Activated CD8-positive, alpha-beta memory T cell treated with anti-CD3 and anti-CD28 coated beads, Interleukin-2, amount 50 U/mL, for 48 hours (primary cell): Measurements from ENCODE around the gene PLA2G7.
"Not testable (repeated sequence)": the region's sequence is repeated elsewhere in the genome, so short reads cannot be mapped to it uniquely, and the experiment has no call there.

ENCODE experiments used
- DNase-seq: peaks from one replicate; pipeline ENCODE4 v3.0.0-alpha.2; 2020

Gene PLA2G7

DNA sequence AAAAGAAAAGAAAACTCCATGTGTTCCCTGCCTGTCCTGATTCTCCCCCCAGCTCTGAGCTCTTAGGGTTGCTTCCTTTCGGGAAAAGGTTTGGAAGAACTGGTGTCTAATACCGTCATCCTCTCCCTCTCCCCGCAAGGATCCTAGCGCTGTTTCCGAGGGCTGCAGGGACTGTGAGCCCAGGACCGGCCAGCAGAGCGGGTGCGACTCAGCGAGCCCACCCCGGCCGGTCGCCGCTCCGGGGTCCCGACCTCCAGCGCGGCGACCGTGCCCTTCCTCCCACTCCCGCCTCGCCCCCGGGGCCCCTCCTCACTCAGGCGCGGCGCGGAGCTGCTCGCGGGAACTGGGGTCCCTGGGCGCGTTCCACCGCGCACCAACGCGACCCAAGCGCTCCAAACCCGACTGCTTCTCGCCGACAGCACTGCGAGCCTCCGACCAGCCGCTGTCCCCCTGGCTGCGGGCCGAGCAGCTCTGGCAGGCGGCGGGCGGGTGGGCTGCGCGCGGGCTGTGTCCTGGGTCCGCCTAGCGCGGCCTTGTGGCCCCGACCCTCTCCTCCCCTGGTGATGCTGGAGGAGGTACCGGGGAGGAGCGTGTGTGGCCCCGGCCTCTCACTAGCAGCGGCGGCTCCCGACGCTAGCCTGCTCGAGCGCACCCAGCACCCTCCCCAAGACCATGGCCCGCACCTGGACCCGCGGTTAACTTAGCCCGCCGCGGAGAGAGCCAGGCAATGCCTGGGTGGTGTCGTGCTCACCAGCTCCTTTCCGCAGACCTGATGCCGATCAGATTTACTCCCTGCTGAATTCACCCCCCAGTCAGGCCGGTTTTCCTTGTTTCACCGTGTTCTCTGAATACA, at the start of gene PLA2G7:
TSS of gene PLA2G7 (minus strand) at position 509 of the 853 bp plus-strand sequence. CDS start 12,484 bp downstream, outside the sequence.
- DNase-seq, result no peak

- no peak for DNase-seq
Measured at GRCh38 chr6:46784535-46784934, 49.4 kb upstream of the PLA2G7 start.

- no peak for DNase-seq
Measured at GRCh38 chr6:46781478-46782378, 46.6 kb upstream of the PLA2G7 start.

DNA sequence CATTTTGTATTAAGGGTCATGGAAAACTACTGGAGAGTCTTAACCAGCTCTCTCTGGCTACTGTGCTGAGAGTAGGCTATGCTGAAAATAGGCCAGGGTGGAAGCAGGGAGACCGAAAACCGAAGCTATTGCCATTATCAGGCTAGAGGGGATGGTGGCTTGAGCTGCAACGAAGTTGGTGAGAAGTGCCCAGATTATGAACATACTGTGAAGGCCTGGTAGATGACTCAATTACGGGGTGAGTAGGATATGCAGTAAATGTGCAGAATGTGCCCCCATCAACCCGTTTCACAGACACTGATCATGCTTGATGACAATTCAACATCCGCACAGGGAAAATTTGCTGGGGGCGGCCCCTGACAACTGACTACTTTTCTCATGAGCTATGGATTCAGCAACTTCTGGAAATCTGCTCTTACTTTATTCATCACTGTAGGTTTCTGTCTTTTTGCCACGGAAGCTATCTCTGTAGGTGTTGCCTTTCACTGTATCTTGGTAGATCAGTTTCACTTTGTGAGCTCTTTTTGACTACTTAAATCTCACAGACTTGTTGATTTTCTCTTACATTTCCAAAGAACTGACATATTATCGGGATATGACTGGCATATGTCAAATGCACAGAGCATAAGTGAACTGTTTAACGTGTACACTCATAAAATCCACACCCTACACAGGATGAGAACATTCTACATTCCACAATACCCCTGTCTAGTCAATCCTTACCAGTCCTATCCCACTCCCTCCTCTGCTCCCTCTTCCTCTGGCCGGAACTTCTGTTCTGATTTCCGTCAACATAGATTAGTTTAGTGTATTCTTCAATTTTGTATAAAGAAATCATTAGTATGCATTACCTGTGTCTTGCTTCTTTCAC, 42.5 kb upstream of the PLA2G7 start:
- no peak for DNase-seq

DNA sequence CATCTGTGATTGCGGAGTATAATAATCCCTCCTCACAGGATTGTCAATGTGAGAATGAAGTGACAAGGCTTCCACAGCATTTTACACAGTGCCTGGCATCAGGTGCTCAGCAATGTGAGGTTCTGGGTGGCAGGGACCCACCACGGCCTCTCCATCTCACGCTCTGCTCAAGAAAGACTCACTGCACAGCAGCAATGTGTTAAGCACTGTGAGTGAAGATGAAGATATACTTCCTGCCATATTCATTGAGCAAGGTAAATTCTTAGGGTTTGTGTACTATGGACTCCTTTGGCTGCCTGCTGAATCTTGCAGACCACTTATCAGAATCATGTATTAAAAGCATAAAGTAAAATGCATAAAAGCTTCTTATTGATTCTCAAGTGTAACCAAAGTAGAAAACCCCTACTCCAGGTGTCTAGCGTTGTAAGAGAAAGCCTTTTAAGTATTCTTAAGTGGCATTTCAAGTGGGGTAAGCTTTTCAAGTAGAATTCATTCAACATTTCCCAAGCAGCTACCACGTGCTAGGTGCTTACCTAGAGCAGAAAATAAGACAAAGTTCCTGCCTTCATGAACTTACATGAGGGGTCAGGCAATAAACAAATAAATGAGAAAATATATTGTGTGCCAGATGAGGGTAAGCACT, 41.0 kb upstream of the PLA2G7 start:
- DNase-seq, result no peak

GRCh38 chr6:46774736-46775135, 39.6 kb upstream of the PLA2G7 start:
- DNase-seq, result not testable (repeated sequence)

DNA sequence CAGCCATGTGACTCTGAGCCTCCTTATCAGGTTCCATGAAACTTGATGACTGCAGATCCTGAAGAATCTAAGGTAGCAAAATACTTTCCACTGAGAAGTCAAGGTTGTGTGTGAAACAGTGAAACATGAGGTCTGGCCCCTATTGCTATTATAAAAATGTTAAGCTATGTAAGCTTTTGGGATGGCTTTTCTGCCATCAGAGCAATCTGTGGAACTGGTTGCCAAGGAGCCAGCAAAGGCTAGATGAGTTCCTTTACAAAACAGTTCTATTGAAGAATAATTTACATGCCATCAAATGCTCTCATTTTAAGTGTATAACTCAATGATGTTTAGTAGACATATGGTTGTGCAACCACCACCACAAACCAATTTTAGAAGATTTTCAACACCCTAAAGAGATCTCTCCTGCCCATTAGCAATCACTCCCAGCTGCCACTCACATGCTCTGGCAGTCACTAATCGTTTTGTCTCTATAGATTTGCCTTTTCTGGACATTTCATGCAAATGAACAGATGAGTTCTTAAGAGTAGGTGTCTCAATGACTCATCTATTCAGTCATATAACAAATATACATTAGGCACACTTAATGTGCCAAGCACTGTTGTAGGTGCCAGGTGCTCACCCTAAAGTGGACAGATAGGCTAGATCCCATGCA, 38.2 kb upstream of the PLA2G7 start:
- no peak for DNase-seq

DNA sequence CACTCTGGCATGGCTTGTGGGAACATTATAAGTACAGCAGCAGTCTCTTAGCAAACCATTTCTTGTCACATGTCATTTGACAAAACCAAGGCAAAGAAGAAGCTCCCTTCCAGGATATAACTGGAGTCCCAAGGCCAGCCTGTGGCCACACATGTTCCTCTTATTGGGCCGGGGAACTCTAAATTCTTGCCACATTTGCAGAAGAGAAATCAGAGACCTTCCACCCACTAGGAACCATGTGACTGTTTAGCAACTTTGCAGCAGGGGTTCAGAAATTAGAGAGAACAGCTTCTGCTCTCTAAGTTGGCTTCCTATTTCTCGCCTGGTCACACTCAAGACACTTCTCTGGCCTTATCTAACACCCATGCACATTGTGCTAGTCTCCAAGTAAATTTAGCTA, 37.6 kb upstream of the PLA2G7 start:
- DNase-seq, result no peak

DNA sequence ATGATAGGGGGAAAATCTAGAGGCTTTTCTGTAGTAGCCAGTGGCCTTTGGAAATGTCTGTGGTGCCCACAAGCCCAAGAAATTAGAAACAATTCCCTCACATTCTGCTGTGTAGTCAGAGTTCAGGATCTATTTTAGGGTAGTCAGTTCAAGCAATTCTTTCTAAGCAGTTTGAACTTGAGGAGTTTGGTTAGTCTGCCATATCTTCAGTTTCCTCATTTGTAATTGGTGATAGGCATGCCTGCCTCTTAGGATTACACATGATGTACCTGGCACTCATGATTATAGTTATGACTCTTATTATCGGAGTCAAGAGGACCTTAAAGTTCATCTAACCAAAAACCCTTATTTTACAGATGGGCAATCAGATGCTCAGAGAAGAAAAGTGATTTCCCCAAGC, 36.8 kb upstream of the PLA2G7 start:
- DNase-seq, result no peak

GRCh38 chr6:46764961-46765360, 29.8 kb upstream of the PLA2G7 start:
- DNase-seq, result no peak

GRCh38 chr6:46764280-46764679, 29.1 kb upstream of the PLA2G7 start:
- DNase-seq, result not testable (repeated sequence)

- DNase-seq, result no peak
Measured at GRCh38 chr6:46763466-46763865, 28.3 kb upstream of the PLA2G7 start.

- DNase-seq, result no peak
Measured at GRCh38 chr6:46760925-46761324, 25.8 kb upstream of the PLA2G7 start.

- no peak for DNase-seq
Measured at GRCh38 chr6:46758960-46759753, 24.0 kb upstream of the PLA2G7 start.

DNA sequence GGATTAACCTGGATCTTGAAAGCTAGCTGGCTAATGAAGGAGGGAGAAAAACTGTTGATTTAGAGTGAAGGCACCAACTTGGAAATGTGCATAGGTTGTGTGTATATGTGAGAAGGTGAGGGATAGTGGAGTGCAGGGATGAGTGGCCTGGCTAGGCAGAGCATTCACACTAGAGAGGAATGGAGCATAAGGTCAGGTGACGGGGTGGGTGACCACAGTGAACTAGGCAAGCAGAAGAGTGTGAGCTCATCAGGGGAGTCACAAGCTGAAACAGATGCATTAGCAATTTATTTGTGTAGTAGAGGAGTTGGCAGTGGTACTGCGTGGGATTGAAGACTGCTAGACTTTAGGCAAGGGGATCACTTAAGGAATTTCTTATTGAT, 22.0 kb upstream of the PLA2G7 start:
- no peak for DNase-seq

DNA sequence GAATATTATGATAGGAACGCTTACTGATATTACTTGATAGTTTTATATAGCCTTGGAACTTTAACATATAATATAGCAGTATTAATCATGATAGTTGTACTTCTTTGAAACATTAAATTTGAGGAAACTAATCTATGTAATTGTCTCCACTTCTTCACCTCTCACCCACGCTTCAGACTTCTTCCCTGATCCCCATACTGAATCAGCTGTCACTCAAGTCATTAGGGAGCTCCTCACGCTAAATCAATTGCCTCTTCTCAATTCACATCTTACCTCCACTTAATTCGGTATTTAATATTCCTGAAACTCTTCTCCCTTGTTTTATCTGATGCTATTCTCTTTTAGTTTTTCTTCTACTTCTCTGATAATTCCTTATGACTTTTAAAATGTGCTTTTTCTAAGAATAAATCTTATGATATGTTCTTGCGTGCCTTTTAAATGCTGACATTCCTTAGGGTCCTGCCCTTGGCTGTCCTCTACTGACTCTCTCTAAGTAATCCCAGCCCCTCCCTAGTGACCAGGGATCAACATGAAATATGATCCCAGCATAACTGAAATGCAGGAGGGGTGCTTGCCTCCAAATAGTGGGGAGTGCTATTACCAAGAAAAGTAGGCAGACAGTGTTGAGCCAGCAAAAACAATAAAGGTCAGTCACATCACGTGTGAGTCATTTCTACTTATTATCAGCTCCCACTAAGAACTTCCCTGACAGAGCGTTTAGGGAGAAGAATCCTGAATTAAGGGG, 21.5 kb upstream of the PLA2G7 start:
- no peak for DNase-seq

GRCh38 chr6:46755865-46756264, 20.7 kb upstream of the PLA2G7 start:
- DNase-seq, result no peak

DNA sequence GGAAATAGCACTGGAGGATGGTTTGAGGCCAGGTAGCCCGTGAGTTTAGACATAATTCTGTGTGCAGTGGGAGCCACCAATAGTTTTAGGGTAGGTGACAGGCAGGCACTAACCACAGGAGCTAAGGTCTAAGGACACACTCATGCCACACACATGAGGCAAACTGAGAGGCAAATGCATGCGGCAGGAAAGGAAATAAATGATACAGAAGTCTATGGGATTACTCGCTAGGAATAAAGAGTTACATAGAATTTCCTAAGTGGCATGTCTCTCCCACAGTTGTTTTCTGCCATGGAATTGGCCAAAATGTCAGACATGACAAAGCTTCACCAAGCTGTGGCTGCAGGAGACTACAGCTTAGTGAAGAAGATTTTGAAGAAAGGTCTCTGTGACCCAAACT, 16.5 kb upstream of the PLA2G7 start:
- DNase-seq, result no peak

DNA sequence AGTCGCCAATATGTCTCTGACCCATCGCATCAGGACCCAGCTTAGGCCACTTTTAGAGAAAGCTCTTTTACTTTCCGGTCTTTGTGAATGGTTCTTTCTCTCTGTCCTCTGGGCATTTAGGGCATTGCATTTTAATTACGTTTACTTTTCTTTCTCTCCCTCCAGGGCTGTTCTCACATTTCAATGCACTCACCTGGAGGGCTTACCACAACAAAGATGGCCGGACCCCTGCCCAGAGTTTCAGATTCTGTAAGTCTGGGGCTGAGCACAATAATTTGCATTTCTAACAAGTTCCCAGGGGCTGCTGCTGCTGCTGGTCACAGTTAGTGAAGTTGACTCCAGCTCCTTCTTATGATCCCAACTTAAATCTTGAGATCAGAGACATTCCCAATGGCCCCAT, 14.6 kb upstream of the PLA2G7 start:
- no peak for DNase-seq

- no peak for DNase-seq
Measured at GRCh38 chr6:46748940-46749503, 13.8 kb upstream of the PLA2G7 start.
